ENCODE results near the gene FLAD1.

DNA sequence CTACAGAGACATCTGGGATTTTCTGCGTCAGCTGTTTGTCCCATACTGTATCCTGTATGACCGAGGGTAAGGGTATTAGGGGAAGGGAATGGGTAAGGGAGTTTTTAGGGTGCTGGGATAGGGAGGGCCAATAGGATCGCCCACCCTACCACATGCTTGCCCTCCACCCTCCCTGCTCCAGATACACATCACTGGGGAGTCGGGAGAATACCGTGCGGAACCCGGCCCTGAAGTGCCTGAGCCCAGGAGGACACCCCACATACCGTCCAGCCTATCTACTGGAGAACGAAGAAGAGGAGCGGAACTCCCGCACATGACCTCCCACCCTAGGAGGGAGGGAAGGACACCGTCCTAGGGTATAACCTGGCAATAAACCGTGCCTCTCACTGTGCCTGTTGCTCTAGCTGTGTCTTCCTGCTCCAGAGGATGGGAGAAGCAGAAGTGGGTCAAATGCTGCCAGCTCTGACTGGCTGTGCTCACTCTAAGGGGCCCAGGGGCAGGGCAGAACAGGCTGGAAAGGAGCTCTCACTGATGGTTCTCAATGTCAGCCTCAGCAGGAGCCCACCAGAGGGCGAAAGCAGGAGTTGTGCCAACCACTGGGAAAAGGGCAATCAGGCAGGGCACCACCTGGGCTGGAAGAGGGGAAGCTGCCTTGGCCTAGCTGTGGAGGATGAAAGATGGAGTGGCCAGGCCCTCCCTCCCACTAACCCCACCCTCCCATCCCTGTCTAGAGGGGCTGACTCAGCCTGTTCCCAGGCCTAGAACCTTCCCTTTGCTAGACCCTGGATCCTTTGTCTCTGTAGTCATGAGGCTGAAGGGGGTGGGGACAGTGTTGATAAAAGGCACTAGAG, 9.8 kb downstream of the FLAD1 start:
- TF ChIP-seq, protein P1, sequence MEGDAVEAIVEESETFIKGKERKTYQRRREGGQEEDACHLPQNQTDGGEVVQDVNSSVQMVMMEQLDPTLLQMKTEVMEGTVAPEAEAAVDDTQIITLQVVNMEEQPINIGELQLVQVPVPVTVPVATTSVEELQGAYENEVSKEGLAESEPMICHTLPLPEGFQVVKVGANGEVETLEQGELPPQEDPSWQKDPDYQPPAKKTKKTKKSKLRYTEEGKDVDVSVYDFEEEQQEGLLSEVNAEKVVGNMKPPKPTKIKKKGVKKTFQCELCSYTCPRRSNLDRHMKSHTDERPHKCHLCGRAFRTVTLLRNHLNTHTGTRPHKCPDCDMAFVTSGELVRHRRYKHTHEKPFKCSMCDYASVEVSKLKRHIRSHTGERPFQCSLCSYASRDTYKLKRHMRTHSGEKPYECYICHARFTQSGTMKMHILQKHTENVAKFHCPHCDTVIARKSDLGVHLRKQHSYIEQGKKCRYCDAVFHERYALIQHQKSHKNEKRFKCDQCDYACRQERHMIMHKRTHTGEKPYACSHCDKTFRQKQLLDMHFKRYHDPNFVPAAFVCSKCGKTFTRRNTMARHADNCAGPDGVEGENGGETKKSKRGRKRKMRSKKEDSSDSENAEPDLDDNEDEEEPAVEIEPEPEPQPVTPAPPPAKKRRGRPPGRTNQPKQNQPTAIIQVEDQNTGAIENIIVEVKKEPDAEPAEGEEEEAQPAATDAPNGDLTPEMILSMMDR (conservative IDR thresholded peaks at IDR 0.05 in 1 of 2, IDR thresholded peaks at IDR 0.05 in 1 of 2; ENCODE audit: low read depth in 1 of 2, low read length in 2 of 2), result peak; percentile 12 to 40
- no peak for TF ChIP-seq EZH2 (IDR thresholded peaks at IDR 0.05; ENCODE audit: low read length, missing control alignments)

Measured in fibroblast of lung (primary cell).